Skeletal muscle cell (primary cell): ENCODE results near the gene BEND5.

Experiments used
- DNase-seq: peaks from one replicate; pipeline ENCODE4 v3.0.0-alpha.2; 2010; ENCODE audit warnings: low read depth
- H3K4me3 ChIP-seq: 2 replicates; pipeline ENCODE4 v1.5.1; 2011; ENCODE audit warnings: low read depth, mild to moderate bottlenecking, control low read depth, low read length, moderate library complexity

The BEND5 gene

GRCh38 chr1:48767975-48768510 is 8.6 kb downstream of the BEND5 start:
- DNase-seq: no peak
- H3K4me3 ChIP-seq: no peak overlapping the region

DNA sequence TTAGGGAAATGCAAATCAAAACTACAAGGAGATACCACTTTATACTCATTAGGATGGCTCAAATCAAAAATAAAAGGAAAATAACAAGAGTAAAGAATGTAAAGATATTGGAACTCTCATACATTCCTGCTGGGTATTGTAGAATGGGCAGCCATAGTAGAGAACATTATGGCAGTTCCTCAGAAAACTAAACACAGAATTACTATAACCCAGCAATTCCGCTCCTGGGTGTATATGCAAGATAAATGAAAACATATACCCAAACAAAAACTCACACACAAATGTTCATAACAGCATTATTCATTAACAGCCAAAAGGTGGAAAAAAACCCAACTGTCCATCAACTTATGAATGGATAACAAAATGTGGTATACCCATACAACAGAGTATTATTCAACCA is 11.4 kb downstream of the BEND5 start:
- no peak overlapping the region for H3K4me3 ChIP-seq
- DNase-seq: no peak

- no peak overlapping the region for H3K4me3 ChIP-seq
- peak; percentile 25 for DNase-seq
These were observed 14.7 kb downstream of the BEND5 start for GRCh38 chr1:48761986-48762385.

DNA sequence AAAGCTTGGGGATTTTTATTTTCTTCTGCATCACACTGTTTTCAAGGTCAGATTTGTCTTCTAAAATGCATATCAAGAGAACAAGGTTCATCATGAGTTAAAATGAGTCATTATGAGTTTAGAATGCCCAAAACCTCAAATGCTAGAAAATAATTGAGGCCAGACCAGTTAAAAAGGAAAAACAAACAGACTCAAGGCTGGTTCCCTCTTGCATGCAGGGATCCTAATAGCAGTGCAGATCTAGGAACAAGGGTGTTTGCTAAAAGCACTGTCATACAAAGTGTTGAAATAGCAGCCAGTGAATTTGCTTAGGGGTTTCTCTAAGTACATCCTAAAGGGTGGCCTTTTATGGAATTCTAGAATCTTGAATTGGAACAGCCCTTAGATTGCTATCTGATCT is 15.3 kb downstream of the BEND5 start:
- no peak overlapping the region for H3K4me3 ChIP-seq
- DNase-seq: peak; percentile 48

GRCh38 chr1:48760857-48761256 is 15.8 kb downstream of the BEND5 start:
- no peak overlapping the region for H3K4me3 ChIP-seq
- no peak for DNase-seq

DNA sequence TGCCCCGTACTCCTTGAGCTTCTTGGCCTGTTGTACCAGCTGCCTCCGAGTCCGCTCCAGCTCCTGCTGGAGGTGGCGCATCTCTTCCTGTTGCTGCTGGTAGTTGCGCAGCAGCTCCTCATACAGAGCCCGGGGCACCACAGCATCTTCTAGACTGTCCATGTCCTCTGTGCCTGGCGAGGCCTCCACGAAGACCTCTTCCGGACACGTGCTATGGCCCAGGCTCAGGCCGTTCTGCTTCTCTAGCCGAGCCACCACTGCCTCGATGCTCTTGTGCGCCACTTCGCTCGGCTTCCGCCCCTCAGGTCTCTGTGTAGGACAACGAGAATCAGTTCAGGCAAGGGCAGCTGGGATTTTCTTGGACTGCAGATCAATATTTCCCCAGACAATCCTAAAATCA is 17.7 kb downstream of the BEND5 start:
- H3K4me3 ChIP-seq: no peak overlapping the region
- DNase-seq: no peak

- no peak overlapping the region for H3K4me3 ChIP-seq
- DNase-seq: no peak
These were observed 19.3 kb downstream of the BEND5 start for GRCh38 chr1:48757363-48757762.

- no peak for DNase-seq
- H3K4me3 ChIP-seq: no peak overlapping the region
These were observed 19.9 kb downstream of the BEND5 start for GRCh38 chr1:48756683-48757316.

- H3K4me3 ChIP-seq: no peak overlapping the region
- DNase-seq: no peak
These were observed 23.4 kb downstream of the BEND5 start for GRCh38 chr1:48753293-48753692.

DNA sequence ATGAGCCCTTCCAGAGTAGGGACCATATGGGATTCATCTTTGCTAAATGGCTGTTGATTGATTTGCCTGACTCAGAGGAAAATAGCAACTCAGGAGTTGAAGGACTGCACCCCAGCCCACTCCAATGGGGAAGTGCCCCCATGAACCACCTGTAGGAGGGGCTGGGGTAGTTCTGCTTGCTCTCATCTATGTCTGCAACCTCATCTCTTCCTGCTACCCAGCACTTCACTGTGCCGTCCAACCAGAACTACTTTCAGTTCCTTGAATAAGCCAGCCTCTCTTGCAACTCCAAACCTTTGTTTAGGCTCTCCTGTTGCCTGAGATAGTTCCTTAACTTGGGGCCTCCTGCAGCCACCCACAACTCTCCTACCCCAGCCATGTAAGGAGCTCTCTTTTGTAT is 26.6 kb downstream of the BEND5 start:
- H3K4me3 ChIP-seq: no peak overlapping the region
- no peak for DNase-seq

- H3K4me3 ChIP-seq: no peak overlapping the region
- no peak for DNase-seq
These were observed 27.6 kb downstream of the BEND5 start for GRCh38 chr1:48749068-48749467.

DNA sequence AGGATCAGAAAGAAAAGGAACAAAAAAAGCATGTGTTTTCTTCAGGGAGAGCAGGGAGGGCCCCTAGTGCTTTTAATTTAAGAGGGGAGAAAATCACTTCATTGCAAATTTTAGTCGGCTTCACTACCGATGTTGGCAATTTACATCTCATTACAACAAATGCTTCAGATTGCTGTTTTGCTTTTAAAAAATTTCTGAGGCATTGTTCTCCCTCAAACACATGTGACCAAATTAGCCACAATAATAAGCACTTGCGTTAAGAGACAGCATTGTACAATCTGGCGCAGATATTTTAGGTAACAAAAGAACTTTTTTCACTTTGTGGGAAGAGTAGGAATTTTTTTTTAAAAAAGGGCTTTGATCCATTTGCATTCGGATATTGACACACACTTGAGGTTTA is 29.8 kb downstream of the BEND5 start:
- H3K4me3 ChIP-seq: no peak overlapping the region
- DNase-seq: no peak

- no peak overlapping the region for H3K4me3 ChIP-seq
- no peak for DNase-seq
These were observed 32.7 kb downstream of the BEND5 start for GRCh38 chr1:48744032-48744431.

DNA sequence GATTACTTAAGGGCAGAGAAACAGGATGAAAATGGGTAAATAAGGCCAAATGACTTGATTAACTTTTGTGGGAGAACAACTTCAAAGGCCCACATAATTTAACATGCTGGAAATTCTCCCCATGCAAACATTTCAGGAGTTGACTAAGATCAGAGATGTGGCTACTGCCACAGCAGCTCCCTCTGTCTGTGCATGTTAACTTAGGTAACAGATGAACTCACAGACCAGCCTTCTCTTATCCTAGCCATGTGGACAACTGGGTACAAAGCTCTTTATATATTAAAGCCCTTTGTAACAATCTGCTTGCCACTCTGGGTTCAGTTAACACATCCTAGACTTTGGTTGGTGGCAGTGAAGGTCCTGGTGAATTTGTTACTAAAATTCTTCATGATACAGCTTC is 33.2 kb downstream of the BEND5 start:
- DNase-seq: no peak
- no peak overlapping the region for H3K4me3 ChIP-seq

GRCh38 chr1:48741380-48741779 is 35.3 kb downstream of the BEND5 start:
- no peak overlapping the region for H3K4me3 ChIP-seq
- DNase-seq: no peak

DNA sequence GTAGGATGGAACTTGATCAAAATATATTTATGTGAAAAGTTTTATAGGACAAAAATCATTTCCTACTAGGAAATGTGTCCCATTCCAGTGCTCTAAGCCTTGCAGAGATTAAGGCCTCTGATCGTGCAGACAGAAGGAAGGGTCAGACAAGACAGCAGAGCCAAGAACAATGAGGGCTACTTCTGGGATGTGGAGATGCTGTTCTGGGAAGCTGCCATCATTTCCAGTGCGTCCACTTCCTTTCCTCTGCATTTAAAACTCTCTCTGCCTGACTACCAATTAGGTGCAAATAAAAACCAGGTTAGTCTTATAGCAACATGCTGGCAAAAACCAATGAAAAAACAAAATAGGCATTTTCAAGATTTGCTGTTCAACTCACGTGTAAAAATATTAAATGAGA is 36.1 kb downstream of the BEND5 start:
- no peak overlapping the region for H3K4me3 ChIP-seq
- DNase-seq: no peak

DNA sequence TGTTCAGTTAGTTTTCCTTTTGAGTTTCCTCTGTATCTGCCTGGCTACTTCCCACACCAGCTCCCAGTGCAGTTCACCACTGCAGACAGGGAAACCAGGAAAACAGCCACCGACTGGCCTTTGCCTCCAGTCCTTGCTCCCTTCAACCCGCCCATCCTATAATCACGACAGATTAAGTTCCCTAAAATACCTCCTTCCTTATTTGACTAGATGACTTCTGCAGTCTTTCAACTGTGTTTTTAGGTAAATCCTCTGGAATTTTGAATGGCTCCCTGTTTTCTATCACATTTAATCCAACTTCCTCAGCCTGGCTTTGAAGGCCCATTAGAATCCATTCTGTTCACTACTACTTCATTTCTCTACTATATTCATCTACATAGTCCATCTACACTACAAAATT is 37.6 kb downstream of the BEND5 start:
- no peak overlapping the region for H3K4me3 ChIP-seq
- no peak for DNase-seq

DNA sequence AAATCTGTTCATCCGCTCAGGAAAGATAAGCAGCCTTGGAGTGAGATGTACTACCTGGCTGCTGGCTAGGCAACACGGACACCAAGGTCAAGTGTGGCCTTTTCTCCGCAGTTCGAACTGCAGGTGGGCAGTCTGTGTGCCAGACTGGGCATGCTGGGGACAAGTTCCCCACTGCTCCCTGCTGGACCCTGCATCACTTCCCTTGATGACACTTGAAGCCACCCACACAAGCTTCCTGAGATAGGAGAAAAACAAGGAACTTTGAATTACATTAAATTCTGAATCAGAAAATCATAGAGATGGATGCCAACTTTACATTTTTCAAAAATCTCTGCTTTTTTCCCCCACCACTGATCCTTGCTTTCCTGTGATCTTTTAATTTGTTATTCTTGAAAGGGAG is 38.3 kb downstream of the BEND5 start:
- no peak for DNase-seq
- no peak overlapping the region for H3K4me3 ChIP-seq

DNA sequence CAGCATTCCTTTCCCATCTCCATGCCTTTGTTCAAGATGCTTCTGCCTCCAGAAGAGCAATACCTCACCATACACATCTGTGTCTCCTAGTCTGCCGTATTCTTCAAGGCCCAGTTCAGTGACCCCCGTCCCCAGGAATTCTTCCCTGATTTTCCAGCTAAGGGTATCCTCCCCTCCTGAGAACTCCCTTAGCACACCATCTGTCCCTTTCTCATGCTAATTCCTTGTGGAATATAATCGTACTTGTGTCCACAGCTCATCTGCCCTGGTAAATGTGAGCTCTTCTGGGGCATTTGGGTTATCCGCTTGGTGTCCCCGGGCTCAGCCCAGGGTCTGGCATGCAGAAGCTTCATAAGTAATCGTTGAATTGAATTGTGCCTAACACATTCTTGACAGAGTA is 40.9 kb downstream of the BEND5 start:
- H3K4me3 ChIP-seq: no peak overlapping the region
- no peak for DNase-seq

- no peak for DNase-seq
These were observed 46.4 kb downstream of the BEND5 start for GRCh38 chr1:48730164-48730910.

GRCh38 chr1:48728584-48728983 is 48.1 kb downstream of the BEND5 start:
- DNase-seq: no peak
- no peak overlapping the region for H3K4me3 ChIP-seq

More at GRCh38 chr1:48730164-48730910, 46.4 kb downstream of the BEND5 start:
- H3K4me3 ChIP-seq: no peak overlapping the region
